HG03039 (cell line): ENCODE results near the gene CIAO2B.
"Not testable (repeated sequence)": the region's sequence is repeated elsewhere in the genome, so short reads cannot be mapped to it uniquely, and the experiment has no call there.

Experiments
- ATAC-seq: cut with Tn5 transposase; IDR thresholded peaks from one replicate; pipeline ENCODE4 v1.9.1; 2021; ENCODE audit warnings: mild to moderate bottlenecking, moderate library complexity; ENCODE audit not compliant: unreplicated experiment

Gene CIAO2B

DNA sequence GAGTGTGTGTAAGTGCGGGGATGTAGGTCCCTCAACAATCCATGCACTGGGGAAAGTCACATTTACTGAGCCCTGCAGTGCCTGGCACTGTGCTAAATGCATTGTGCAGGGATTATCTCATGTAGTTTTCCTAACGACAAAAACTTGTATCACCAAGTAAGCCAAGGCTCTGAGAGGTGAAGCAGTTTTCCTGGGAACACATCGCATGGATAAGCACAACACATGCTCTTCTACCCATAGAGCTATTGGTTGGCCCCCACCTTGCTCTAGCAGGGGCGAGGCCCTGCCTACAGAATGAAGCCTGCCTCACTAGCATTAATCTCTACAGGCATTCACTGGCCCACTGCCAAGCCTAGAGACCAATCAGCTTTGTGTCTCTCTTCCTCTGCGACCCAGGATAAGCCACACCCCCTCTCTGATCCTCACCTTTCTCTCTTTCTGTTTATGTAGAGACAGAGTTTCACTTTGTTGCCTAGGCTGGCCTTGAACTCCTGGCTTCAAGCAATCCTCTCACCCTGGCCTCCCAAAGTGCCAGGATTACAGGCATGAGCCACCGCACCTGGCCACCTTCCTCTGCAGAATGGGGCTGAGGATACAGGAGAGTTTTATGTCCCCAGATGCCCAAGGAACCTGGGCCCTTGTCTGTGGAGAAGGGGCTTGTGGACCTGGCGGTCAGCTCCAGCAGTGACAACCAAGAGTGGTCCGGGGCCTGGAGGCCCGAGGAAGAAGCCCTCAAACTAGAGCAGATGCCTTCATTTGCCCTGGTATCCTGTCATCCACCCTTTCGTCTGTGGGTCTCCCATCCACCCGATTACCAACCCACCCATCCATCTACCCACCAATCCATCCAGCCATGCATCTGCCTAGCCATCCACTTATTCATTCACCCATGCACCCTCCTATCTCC is 28.3 kb downstream of the CIAO2B start:
- ATAC-seq, result no peak

DNA sequence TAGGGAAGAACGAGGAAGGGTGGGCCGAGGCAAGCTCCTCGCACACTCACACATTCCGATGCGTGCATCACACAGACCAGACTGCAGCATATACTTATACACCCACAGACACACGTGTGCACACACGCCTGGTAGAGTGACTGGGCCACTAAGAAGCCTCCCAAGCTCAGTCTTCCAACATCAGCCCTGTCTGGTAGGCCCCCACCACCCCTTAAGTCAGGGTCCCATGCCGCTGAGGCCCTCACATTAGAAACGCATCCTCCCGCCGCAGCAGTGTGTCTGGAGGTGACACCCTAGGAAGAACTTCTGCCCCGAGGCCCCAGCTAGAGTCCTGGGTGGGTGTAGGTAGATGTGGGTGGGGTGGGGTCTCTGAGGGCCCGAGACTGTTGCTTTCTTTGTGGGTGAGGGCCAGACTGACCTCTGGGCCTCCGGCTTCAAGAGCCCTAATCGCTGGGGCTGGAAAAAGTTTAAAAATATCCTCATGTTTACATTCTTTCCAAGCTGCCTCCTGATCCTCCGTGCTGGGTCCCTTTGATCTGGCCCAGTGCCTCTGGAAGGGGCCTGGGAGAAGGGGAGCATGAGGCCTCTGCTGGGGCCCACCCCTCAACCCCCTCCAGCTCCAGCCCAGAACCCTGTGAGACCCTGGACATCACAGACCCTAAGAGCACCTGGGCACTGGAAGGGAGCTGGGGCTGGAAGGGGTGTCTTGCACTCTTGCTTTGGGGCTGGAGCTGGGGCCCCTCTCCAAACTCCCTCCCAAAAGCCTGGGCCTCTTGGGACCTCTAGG is 29.2 kb downstream of the CIAO2B start:
- ATAC-seq, result no peak

DNA sequence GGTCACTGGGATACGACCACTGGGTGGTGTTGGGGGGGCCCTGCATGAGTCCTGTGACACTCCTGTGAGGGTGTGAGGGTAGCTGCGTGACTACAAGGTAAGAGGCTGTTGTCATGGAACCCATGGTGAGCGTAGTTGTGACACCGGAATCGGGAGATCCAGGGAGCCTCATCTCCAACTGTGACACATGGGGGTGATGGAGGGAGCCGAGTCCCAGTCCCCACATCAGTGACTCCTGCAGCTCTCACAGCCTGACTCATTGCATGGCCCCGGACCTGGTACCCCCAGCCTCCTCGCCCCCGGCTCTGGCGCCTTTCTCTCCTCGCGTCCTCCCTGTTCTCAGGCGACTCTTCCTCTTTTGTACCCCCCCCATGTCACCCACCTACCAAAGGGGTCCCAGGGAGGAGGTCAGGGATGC is 29.8 kb downstream of the CIAO2B start:
- ATAC-seq, result no peak

DNA sequence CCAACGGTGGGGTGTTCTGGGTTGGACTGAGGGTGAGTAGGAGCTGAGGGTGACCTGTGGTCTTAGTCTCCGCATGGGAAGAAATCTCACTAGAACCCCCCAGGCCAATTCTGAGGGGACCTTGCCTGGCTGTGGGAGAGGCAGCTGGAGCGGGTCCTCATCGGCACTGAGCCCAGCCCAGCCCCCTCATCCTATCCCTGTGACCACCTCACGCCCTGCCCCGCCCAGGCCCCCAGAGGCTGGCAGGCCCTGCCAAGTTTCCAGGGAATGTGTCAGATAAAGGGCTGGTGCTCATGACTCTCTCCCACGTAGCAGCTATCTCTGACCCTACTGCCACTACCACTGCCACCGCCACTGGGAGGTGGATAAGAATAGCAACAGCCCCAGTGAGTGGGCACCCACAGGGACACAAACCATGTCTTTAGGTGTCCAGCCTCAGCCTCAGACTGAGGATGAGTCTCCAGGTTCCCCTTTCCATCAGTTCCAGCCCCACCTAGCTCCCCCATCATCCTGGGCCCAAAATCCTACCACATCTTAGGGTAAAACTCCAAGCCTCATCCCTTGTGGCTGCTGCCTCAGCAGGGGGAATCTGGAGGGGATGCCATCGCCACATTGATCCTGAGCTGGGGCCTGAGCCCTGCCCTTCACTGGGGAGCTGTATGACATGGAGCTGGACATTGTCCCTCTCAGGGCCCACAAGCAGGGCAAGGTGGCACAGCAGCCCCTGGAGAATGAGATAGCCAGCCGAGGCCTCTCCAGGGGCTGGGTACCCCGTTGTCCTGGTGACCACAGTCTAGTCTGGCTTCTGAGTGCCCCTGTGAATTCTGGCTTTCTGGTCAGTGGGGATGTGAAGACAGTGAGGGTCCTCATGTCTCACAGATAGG is 30.4 kb downstream of the CIAO2B start:
- ATAC-seq, result no peak

DNA sequence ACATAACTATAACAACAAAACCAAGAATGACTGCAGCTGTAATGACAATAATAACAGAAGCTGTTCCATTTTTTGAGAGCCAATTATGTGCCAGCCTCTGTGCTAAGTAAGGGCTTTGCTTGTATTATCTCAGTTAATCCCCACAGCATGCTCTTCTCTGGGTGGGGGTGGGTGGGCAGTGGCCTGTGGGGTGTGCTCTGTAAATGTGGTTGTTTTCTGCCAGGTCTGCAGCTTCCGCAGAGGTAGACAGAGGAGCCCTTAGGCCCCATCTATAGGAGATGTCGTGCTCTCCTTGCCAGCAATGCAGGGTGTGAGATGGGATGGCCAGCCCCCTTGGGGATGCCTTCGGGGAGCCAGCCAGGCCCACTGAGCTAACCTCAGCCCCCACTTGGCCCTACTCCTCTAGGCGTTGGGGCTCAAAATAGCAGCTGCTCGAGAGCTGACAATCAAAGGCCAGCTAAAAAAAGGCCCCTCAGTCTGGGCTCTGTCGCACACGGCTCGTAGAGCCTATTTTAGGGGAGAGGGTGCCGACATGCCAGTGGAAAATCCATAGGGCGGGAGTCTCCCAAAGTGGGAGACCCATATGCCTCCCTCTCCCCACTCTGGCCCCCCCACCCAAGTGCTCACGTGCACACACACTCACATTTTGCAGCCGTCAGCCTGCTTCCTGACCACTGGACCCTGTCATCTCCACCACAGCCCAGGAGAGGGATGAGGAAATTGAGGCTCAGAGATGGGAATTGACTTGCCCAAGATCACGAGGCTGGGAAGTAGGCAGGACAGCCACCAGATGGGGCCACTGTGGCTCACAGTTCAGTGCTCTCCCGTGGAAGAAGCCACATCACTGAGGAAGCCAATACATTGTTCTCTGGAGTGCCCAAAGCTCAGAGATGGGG is 31.3 kb downstream of the CIAO2B start:
- ATAC-seq, result no peak

DNA sequence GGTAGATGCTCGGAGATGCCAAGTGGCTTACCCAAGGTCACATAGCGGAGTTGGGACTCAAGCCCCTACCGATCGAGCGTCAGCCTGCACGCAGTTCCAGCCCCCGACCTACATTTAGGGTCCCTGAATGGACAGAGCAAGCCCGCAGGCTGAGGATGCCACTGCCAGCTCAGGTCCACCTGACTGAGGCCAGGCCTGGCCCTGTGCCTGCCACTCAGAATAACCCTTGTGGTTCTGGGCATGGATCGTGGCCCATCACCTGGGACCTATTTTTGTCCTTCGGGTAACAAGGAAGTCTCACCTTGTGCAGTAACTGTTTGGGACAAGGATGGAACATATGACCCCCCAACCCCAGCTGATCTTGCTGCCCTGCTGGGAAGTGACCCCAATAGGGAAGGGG is 32.6 kb downstream of the CIAO2B start:
- ATAC-seq, result no peak

DNA sequence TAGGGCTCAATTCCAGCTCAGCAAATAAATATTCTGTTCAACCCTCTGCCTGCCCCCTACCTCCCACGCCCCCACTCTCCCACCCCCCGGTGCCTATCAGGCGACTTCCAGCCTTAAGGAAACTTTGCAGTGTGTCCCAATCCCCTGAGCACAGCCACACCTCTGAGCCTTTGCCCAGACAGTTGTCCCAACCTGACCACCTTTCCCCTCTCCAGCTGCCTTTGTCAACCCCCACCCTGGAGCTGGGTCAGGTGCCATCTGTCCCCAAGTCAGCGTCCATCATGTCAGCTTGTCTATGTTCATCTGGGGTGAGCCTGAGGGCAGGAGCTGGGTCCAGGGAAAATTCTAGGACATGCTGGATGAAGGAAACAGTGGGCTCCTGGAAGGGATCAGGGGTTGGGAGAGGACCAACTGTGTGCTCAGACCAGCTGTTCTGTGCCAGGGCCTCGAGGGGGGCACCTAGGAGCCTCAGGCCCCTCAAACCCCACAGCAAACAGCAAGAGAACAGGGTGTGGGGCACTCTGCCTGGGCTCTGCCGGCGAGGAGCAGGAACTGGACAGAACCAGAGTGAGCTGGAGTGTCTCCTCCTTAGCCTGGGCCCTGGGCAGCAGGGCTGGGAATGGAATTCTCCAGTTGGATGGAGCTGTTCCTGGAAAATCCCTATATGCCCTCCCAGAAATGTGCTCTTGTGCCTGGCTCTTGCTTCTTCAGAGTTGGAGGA is 33.3 kb downstream of the CIAO2B start:
- ATAC-seq, result no peak

DNA sequence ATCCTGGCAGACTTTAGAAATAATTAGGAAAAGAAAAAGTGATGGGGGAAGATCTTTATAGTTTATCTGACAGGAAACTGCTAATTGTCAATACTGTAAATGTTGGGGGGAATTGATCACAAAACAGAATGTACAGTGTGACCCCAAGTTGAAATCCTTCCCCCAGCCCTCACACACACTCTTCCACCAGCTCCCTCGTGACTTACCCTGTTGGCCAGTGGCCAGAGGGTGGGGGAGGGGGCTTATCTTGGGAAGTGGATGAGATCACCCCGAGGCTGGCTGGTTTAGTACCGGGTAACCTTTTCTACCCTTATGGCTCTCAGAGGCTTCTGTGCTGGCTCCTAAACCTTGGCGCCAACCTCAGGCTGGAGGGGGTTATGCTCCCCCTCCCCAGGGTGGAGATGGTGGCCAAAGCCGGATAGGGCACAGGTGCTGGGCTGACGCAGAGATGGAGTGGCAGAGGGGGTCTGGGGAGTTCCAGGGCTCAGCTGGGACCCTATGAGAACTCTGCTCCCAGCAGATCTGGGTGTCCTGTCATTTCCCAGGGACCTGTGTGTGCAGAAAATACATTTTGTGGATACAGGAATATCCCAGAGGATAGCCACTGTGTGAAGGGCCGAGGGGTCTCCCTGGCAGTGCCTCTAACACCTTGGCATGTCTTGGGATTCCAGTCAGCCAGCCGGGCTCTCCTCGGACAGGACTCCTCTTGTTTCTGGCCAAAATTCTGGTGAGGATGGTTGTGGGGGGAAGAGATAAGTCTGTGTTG is 34.1 kb downstream of the CIAO2B start:
- no peak for ATAC-seq

DNA sequence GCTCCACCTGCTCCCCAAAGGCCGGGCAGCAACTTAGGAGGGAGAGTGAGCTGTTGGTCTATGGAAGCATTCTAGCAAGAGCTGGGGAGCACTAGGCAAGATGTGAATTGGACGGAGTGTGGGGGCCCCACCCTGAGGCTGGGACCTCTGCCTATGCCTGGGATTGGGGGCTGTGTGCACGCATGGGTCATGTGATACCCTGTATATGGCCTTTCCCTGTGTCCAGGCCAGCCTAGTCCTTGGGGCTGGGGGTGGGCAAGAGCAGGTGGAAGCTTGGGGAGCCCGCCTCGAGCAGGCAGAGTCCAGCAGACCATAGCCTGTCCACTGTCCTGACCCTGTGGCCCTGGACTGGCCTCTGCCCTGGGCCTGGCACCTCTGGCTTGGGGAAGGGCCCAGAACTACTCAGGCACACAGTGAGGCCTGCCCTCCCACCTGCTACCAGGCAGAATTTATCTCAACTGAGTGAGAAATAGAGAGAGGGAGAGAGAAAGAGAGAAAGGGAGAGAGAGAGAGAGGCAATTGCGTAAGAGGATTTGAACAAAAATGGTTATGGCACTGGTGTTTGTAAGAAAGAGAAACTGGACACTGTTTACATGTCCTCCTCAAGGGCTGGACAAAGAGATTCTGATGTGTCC is 34.8 kb downstream of the CIAO2B start:
- no peak for ATAC-seq

DNA sequence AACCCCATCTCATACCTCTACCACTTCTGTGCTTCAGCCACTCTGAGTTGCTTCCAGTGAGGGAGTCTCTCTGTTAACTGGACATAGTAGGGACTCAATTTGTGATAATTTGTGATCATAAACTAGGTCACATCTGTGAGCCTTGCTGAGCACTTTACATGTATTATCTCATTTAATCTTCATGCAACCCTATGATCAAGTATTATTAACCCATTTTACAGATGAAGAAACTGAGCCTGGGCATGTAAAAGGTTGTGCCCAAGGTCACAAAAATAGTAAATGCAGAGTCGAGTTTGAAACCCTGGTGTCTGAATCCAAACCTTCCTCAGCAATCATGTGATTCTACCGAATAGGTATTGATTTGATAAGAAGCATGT is 35.3 kb downstream of the CIAO2B start:
- no peak for ATAC-seq

DNA sequence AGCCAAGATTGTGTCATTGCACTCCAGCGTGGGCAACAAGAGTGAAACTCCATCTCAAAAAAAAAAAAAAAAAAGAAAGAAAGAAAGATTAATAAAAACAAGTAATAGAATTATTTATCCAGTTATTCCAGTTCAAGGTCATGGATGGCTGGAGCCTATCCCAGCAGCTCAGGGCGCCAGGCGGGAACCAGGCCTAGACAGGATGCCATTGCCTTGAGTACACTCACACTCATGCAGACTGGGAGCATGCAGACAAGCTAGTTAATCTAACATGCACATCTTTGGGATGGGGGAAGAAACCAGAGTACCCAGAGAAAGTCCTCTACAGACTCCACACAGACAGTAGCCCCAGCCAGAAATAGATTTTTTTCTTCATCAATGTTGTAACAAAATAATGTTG is 36.0 kb downstream of the CIAO2B start:
- ATAC-seq, result no peak

DNA sequence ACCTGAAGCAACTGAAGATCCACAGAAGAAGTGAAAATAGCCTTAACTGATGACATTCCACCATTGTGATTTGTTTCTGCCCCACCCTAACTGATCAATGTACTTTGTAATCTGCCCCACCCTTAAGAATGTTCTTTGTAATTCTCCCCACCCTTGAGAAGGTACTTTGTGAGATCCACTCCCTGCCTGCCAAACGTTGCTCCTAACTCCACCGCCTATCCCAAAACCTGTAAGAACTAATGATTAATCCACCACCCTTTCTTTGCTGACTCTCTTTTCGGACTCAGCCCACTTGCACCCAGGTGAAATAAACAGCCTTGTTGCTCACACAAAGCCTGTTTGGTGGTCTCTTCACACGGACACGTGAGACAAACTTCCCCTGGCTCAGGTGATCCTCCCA is 37.5 kb downstream of the CIAO2B start:
- not testable (repeated sequence) for ATAC-seq

DNA sequence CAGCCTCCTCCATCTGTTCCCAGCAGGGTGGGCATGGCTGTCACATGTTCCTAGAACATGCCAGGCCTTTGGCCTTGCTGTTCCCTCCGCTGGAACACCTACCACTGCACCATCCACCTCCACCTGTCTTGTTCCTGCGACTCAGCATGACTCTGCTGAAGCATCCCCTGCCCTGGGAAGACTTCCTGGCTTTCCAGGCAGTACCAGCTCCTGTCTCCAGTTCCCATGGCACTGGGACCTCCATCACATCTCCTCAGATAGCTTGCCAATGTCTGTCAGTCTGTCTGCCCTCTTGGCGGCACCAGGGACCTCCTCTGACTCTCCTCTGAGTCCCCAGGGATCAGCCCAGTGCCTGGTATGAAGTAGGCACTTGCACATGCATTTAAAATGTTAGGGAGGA is 38.2 kb downstream of the CIAO2B start:
- ATAC-seq, result no peak

DNA sequence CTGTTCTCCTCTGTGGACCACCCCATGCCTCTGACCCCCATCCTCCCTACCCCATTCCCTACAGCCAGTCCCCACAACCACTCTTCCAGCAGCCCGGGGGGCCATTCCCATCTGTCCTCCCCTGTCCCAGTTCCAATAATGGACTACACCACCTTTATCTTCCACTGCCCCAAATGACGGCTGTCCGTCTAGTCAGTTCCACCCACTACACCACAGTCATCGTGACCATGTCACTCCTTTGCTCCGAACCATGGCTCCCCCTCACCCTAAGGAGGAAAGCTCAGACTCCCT is 38.6 kb downstream of the CIAO2B start:
- ATAC-seq, result no peak

DNA sequence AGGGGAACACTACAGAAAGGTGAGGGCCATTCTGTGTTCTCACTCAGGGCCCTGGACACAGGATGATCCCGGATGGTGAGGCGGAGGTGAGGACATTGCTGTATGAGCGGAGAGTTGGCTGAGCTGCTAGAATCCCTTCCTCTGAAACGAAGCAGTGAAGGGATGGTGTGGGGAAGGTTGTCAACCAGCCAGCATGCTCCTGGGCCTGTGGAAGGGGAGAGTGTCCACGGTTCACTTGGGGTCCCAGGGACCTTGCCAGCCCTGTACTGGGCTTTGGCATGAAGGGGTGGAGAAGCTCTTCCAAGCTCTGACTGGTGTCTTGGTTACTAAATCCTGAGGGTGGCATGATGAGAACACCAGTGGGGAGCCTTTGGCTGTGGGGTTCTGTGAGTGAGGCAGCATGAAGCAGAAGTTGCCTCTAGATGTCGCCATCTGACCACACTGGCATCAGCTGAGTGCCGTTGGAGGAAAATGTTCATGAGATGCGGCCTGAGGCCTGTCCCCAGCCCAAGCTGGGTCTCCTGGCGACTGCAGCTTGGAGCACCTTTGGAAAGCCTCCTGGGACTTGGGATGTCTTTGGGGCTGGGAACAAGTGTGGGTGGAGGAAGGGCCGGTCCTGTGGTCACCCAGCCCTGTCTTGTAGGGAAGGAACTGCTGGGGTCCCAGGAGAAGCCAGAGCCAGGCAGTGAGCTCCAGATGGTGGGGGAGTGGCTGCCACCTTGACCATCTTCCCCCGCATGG is 39.1 kb downstream of the CIAO2B start:
- ATAC-seq, result no peak

DNA sequence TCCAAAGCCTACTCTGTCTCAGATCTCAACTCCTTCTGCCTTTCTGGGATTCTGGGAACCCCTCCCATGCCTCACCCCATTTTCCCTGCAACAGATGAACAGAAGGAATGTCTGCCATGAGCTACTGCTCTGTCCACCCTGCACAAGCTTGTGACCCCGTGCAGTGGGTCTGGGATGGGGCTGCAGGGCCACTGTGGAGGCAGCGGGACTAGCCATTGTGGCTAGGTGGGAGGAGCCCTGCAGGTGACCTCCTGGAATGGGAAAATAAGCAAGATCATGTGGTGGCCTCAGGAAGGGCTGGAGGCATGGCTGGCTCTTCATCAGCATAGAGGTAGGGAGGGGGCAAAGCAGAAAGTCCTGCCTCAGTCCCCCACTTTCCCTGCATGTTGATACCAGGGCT is 40.1 kb downstream of the CIAO2B start:
- no peak for ATAC-seq

DNA sequence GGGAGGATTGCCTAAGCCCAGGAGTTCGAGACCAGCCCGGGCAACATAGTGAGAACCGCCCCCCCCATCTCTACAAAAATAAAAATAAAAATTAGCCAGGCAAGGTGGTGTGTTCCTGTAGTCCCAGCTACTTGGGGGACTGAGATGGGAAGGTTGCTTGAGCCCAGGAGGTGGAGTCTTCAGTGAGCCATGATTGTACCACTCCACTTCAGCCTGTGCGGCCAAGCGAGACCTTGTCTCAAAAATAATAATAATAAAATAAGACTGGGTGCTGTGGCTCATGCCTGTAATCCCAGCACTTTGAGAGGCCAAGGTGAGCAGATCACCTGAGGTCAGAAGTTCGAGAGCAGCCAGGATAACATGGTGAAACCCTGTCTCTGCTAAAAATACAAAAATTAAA is 42.4 kb downstream of the CIAO2B start:
- no peak for ATAC-seq

DNA sequence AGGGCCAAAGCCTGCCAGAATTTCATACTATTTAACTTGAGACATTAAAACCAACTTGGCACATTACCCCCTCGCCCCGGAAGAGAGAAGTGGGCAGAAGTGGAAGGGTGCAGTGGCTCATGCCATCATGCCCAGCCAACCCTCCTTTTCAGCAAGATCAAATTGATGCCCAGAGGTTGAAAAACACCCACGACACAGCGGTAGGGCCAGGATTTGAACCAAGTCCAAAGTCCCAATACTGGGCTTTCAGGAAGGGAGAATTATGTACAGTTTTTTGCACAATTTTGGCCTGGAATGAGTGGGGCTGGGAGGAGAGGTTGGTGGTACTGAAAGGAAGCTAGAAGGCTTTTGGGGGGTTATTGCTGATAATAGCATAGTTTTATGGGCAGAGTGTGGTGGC is 42.8 kb downstream of the CIAO2B start:
- ATAC-seq, result no peak
